HepG2 (cell line): ENCODE measurements around the gene MEF2D. TPM values are rescaled to one million over a fixed set of nuclear protein-coding genes. Genes with fewer than 3 reads are reported as not detected.

Source experiments
- BATF2 ChIP-seq: sonication (generic); formaldehyde crosslinking; IDR thresholded peaks from 2 replicates; pipeline ENCODE4 v1.8.0; 2022; ENCODE audit warnings: mild to moderate bottlenecking, missing genetic modification reagents, moderate library complexity
- ELK4 ChIP-seq: sonication (generic); formaldehyde crosslinking; IDR thresholded peaks from 2 replicates; pipeline ENCODE4 v1.9.0; 2021; ENCODE audit warnings: missing genetic modification reagents, borderline replicate concordance
- FOXA3 ChIP-seq: IDR thresholded peaks from 2 replicates; pipeline ENCODE4 v1.6.1; 2016; ENCODE audit warnings: missing genetic modification reagents, missing compliant biosample characterization
- FOXO1 ChIP-seq: sonication (generic); formaldehyde crosslinking; IDR thresholded peaks from 2 replicates; pipeline ENCODE4 v1.4.0; 2020; ENCODE audit warnings: missing genetic modification reagents
- JUNB ChIP-seq: sonication (generic); formaldehyde crosslinking; IDR thresholded peaks from 2 replicates; pipeline ENCODE4 v1.8.0; 2022; ENCODE audit warnings: missing genetic modification reagents, mild to moderate bottlenecking, borderline replicate concordance
- MED13 ChIP-seq: sonication (generic); formaldehyde crosslinking; IDR thresholded peaks from 2 replicates; pipeline ENCODE4 v1.5.0; 2020; ENCODE audit warnings: missing genetic modification reagents
- POLR2G ChIP-seq: fragments of 200-400 bp; formaldehyde crosslinking; IDR thresholded peaks from 2 replicates; pipeline ENCODE4 v1.6.1; 2018; ENCODE audit warnings: mild to moderate bottlenecking, low read depth, low read length, moderate library complexity
- PTBP1 ChIP-seq: fragments of 200-400 bp; formaldehyde crosslinking; IDR thresholded peaks from 2 replicates; pipeline ENCODE4 v1.6.1; 2018; ENCODE audit warnings: low read length, low read depth; ENCODE audit not compliant: poor library complexity, severe bottlenecking
- RBM22 ChIP-seq: fragments of 200-400 bp; formaldehyde crosslinking; optimal IDR thresholded peaks from 2 replicates; pipeline ENCODE3; 2017; ENCODE audit warnings: mild to moderate bottlenecking, low read length, moderate library complexity
- RNF2 ChIP-seq: fragments of 450-650 bp; conservative IDR thresholded peaks from 2 replicates; pipeline ENCODE4 v1.6.1; 2016; ENCODE audit warnings: low read depth
- SOX6 ChIP-seq, 2 experiments: fragments of 450-650 bp in 1 of 2; sonication (generic) in 1 of 2; formaldehyde crosslinking in 1 of 2; IDR thresholded peaks; 2 replicates each; pipeline versions ENCODE4 v1.4.0 to v1.6.1; 2017 to 2020; ENCODE audit warnings: antibody characterized with exemption in 1 of 2, mild to moderate bottlenecking in 1 of 2, missing genetic modification reagents in 1 of 2
- SPEN ChIP-seq: sonication (generic); formaldehyde crosslinking; IDR thresholded peaks from 2 replicates; pipeline ENCODE4 v1.5.1; 2020; ENCODE audit warnings: low read depth, mild to moderate bottlenecking, missing genetic modification reagents
- ZBTB14 ChIP-seq: sonication (generic); formaldehyde crosslinking; IDR thresholded peaks from 2 replicates; pipeline ENCODE4 v1.4.0; 2020; ENCODE audit warnings: missing genetic modification reagents
- ZFP41 ChIP-seq: sonication (generic); formaldehyde crosslinking; IDR thresholded peaks from 2 replicates; pipeline ENCODE4 v1.4.0; 2020; ENCODE audit warnings: mild to moderate bottlenecking, missing genetic modification reagents, borderline replicate concordance
- ZNF609 ChIP-seq: sonication (generic); formaldehyde crosslinking; IDR thresholded peaks from 2 replicates; pipeline ENCODE4 v1.4.0; 2020; ENCODE audit warnings: mild to moderate bottlenecking, missing genetic modification reagents, borderline replicate concordance
- ZNF839 ChIP-seq: sonication (generic); formaldehyde crosslinking; IDR thresholded peaks from 2 replicates; pipeline ENCODE4 v1.4.0; 2020; ENCODE audit warnings: missing genetic modification reagents, mild to moderate bottlenecking, borderline replicate concordance
- polyA plus RNA-seq, 8 experiments: library from polyadenylated mRNA; depleted of rRNA in 3 of 8; stranded (reverse) in 7 of 8; unstranded in 1 of 8; fragments of >200 nt; fragmentation: Illumina TruSeq in 4 of 8; extraction: Trizol in 4 of 8; gene quantifications; 2 replicates each; pipeline versions ENCODE4 v1.2.1 to v1.2.3, GENCODE V29; 2011 to 2016; ENCODE audit warnings: low read depth in 4 of 8, missing spikeins in 1 of 8, mixed read lengths in 1 of 8; ENCODE audit not compliant: insufficient read depth in 1 of 8
- total RNA-seq, 5 experiments: library from RNA; depleted of rRNA; stranded (reverse); fragments of >200 nt; fragmentation: Illumina TruSeq; extraction: Trizol; gene quantifications; 2 replicates each; pipeline ENCODE4 v1.2.3, GENCODE V29; 2016; ENCODE audit warnings: low read depth in 1 of 5

MEF2D gene
- total and polyA plus RNA-seq, 2 of the 13 experiments (the other 11 are each of a cell fraction or from before 2014, with no cell fraction given): 1.6 to 3.9 TPM

GRCh38 chr1:156471496-156472490 lies 28.8 kb downstream of the MEF2D start (continued):
- peak; percentile 99 for TF ChIP-seq ZNF609 (CRISPR knock-in tag)
- no peak for TF ChIP-seq SOX6 (IDR thresholded peaks at IDR 0.05)
- TF ChIP-seq SOX6 (CRISPR knock-in tag; IDR thresholded peaks at IDR 0.05): peak; percentile 98
- TF ChIP-seq RBM22: peak; percentile 24
- TF ChIP-seq FOXO1: peak; percentile 99
- TF ChIP-seq ZNF839 (CRISPR knock-in tag): no peak
- TF ChIP-seq MED13 (CRISPR knock-in tag): peak; percentile 82
- TF ChIP-seq PTBP1: no peak
- TF ChIP-seq ZBTB14: no peak
- peak; percentile 76; the same call in 1 of the 2 replicates for TF ChIP-seq JUNB (CRISPR knock-in tag)
- TF ChIP-seq POLR2G: no peak
- no peak for TF ChIP-seq RNF2
- TF ChIP-seq ELK4: no peak
- no peak for TF ChIP-seq BATF2
- peak; percentile 100 for TF ChIP-seq FOXA3 (CRISPR knock-in tag)
- TF ChIP-seq SPEN: peak; percentile 97
- no peak for TF ChIP-seq ZFP41 (CRISPR knock-in tag)
